HEK293 (cell line): ENCODE measurements around the gene PXYLP1.
A peak's percentile ranks its signal among the peaks of the same experiment; 100 is the strongest.

ENCODE experiments used
- GLIS1 ChIP-seq: fragments of 450-650 bp; formaldehyde crosslinking; IDR thresholded peaks from 2 replicates; pipeline ENCODE4 v1.5.1; 2016; ENCODE audit warnings: missing biosample characterization, missing genetic modification characterization
- KLF16 ChIP-seq: fragments of 450-650 bp; formaldehyde crosslinking; IDR thresholded peaks from 2 replicates; pipeline ENCODE4 v1.5.1; 2017; ENCODE audit warnings: missing biosample characterization, missing genetic modification characterization
- OVOL3 ChIP-seq: fragments of 450-650 bp; formaldehyde crosslinking; IDR thresholded peaks from 2 replicates; pipeline ENCODE4 v1.5.1; 2016; ENCODE audit warnings: missing biosample characterization, missing genetic modification characterization
- REPIN1 ChIP-seq: fragments of 450-650 bp; formaldehyde crosslinking; IDR thresholded peaks from 2 replicates; pipeline ENCODE4 v1.5.1; 2017; ENCODE audit warnings: missing biosample characterization, missing genetic modification characterization, low read depth
- SCRT2 ChIP-seq: fragments of 450-650 bp; formaldehyde crosslinking; IDR thresholded peaks from 2 replicates; pipeline ENCODE4 v1.5.1; 2016; ENCODE audit warnings: missing biosample characterization, missing genetic modification characterization
- SP7 ChIP-seq: fragments of 450-650 bp; formaldehyde crosslinking; IDR thresholded peaks from 2 replicates; pipeline ENCODE4 v1.5.1; 2016; ENCODE audit warnings: missing biosample characterization, missing genetic modification characterization
- ZBTB8A ChIP-seq: fragments of 450-650 bp; formaldehyde crosslinking; IDR thresholded peaks from 2 replicates; pipeline ENCODE4 v1.5.1; 2016; ENCODE audit warnings: missing biosample characterization, missing genetic modification characterization
- ZNF223 ChIP-seq: fragments of 450-650 bp; formaldehyde crosslinking; IDR thresholded peaks from 2 replicates; pipeline ENCODE4 v1.5.1; 2016; ENCODE audit warnings: missing biosample characterization, missing genetic modification characterization
- ZNF311 ChIP-seq: fragments of 450-650 bp; formaldehyde crosslinking; IDR thresholded peaks from 2 replicates; pipeline ENCODE4 v1.5.1; 2017; ENCODE audit warnings: missing biosample characterization, missing genetic modification characterization, borderline replicate concordance
- ZNF335 ChIP-seq: fragments of 450-650 bp; formaldehyde crosslinking; conservative IDR thresholded peaks from 2 replicates; pipeline ENCODE4 v1.5.1; 2016; ENCODE audit warnings: missing biosample characterization, missing genetic modification characterization
- ZNF341 ChIP-seq: fragments of 450-650 bp; formaldehyde crosslinking; IDR thresholded peaks from 2 replicates; pipeline ENCODE4; 2016; ENCODE audit warnings: low read depth, missing biosample characterization, missing genetic modification characterization
- ZNF350 ChIP-seq: fragments of 450-650 bp; formaldehyde crosslinking; IDR thresholded peaks from 2 replicates; pipeline ENCODE4 v1.5.0; 2017; ENCODE audit warnings: missing biosample characterization, mild to moderate bottlenecking, missing genetic modification characterization
- ZNF366 ChIP-seq: fragments of 450-650 bp; formaldehyde crosslinking; conservative IDR thresholded peaks from 2 replicates; pipeline ENCODE4 v1.5.1; 2016; ENCODE audit warnings: missing biosample characterization, missing genetic modification characterization
- ZNF510 ChIP-seq: fragments of 450-650 bp; formaldehyde crosslinking; IDR thresholded peaks from 2 replicates; pipeline ENCODE4 v1.5.1; 2018; ENCODE audit warnings: mild to moderate bottlenecking, missing genetic modification characterization, missing biosample characterization; ENCODE audit not compliant: insufficient replicate concordance
- ZNF549 ChIP-seq: fragments of 450-650 bp; IDR thresholded peaks from 2 replicates; pipeline ENCODE4 v1.5.1; 2018; ENCODE audit warnings: missing biosample characterization, missing genetic modification characterization, mild to moderate bottlenecking, inconsistent platforms, moderate library complexity
- ZNF555 ChIP-seq: fragments of 450-650 bp; formaldehyde crosslinking; conservative IDR thresholded peaks from 2 replicates; pipeline ENCODE4 v1.5.1; 2017; ENCODE audit warnings: missing biosample characterization, mild to moderate bottlenecking, missing genetic modification characterization, inconsistent platforms
- ZNF561 ChIP-seq: fragments of 450-650 bp; IDR thresholded peaks from 2 replicates; pipeline ENCODE4 v1.5.1; 2018; ENCODE audit warnings: missing biosample characterization, missing genetic modification characterization, borderline replicate concordance
- ZNF610 ChIP-seq: fragments of 450-650 bp; formaldehyde crosslinking; IDR thresholded peaks from 2 replicates; pipeline ENCODE4 v1.5.1; 2016; ENCODE audit warnings: missing biosample characterization, missing genetic modification characterization, borderline replicate concordance
- ZNF629 ChIP-seq: fragments of 450-650 bp; formaldehyde crosslinking; IDR thresholded peaks from 2 replicates; pipeline ENCODE4 v1.5.1; 2017; ENCODE audit warnings: missing biosample characterization, missing genetic modification characterization
- ZNF701 ChIP-seq: fragments of 450-650 bp; formaldehyde crosslinking; IDR thresholded peaks from 2 replicates; pipeline ENCODE4 v1.5.1; 2016; ENCODE audit warnings: missing biosample characterization, missing genetic modification characterization
- ZNF785 ChIP-seq: fragments of 450-650 bp; formaldehyde crosslinking; IDR thresholded peaks from 2 replicates; pipeline ENCODE4 v1.5.1; 2016; ENCODE audit warnings: missing biosample characterization, missing genetic modification characterization
- TF ChIP-seq, protein P1 (sequence below): fragments of 450-650 bp; formaldehyde crosslinking; IDR thresholded peaks from 2 replicates; pipeline ENCODE4 v1.5.1; 2016; ENCODE audit warnings: missing biosample characterization, missing genetic modification characterization
- TF ChIP-seq, protein P2 (sequence below): fragments of 450-650 bp; formaldehyde crosslinking; optimal IDR thresholded peaks from 2 replicates; pipeline ENCODE3; 2016; ENCODE audit warnings: missing biosample characterization, mild to moderate bottlenecking, missing genetic modification characterization
- TF ChIP-seq, protein P3 (sequence below): sonication (generic); formaldehyde crosslinking; IDR thresholded peaks from 2 replicates; pipeline ENCODE4 v1.8.1; 2022; ENCODE audit warnings: mild to moderate bottlenecking, moderate library complexity, missing genetic modification reagents
- TF ChIP-seq, protein P4 (sequence below): fragments of 450-650 bp; formaldehyde crosslinking; conservative IDR thresholded peaks from 2 replicates; pipeline ENCODE4 v1.5.1; 2016; ENCODE audit warnings: low read depth, missing biosample characterization, missing genetic modification characterization
- TF ChIP-seq, protein P5 (sequence below): fragments of 450-650 bp; formaldehyde crosslinking; IDR thresholded peaks from 2 replicates; pipeline ENCODE4 v1.5.1; 2016; ENCODE audit warnings: missing biosample characterization, missing genetic modification characterization, low read depth

The PXYLP1 gene

DNA sequence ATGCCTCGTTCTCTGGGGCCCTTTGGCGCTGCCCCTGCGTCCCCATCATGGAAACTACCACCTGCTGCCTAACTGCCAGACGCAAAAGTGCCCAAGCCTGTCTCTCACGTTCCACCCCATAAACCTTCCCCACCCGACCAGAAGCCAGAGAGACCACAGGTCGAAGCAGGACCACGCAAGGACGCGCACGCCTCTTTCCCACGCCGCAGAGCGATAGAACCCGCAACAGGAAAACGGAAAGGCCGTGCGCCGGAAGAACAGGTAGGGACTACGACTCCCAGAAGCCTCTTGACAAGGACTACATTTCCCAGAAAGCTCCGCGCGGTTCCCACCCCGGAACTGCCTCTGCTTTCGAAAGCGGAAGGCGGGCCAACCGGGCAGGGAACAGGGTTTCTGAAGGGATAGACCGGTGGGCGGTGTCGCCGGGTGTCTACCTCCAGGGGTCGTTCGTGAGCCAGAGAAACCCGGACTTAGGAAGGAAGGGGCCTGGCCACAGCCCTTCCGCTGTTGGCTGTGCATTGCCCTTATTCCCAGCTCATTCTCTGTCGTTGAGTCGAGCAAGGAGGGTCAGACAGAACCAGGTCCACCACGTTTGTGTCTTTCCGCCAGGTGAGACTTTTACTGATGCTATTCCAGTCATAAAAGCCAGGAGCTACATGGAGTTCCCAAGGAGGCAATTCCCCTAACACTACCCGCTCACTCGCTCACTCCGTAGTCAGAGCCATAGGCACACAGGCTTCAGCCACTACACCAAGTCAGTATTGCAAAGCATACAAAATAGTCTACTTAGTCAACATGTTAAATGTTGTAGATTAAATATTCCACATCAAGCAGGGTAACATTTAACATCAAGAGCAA is 80.1 kb downstream of the PXYLP1 start (continued):
- TF ChIP-seq, protein P1, sequence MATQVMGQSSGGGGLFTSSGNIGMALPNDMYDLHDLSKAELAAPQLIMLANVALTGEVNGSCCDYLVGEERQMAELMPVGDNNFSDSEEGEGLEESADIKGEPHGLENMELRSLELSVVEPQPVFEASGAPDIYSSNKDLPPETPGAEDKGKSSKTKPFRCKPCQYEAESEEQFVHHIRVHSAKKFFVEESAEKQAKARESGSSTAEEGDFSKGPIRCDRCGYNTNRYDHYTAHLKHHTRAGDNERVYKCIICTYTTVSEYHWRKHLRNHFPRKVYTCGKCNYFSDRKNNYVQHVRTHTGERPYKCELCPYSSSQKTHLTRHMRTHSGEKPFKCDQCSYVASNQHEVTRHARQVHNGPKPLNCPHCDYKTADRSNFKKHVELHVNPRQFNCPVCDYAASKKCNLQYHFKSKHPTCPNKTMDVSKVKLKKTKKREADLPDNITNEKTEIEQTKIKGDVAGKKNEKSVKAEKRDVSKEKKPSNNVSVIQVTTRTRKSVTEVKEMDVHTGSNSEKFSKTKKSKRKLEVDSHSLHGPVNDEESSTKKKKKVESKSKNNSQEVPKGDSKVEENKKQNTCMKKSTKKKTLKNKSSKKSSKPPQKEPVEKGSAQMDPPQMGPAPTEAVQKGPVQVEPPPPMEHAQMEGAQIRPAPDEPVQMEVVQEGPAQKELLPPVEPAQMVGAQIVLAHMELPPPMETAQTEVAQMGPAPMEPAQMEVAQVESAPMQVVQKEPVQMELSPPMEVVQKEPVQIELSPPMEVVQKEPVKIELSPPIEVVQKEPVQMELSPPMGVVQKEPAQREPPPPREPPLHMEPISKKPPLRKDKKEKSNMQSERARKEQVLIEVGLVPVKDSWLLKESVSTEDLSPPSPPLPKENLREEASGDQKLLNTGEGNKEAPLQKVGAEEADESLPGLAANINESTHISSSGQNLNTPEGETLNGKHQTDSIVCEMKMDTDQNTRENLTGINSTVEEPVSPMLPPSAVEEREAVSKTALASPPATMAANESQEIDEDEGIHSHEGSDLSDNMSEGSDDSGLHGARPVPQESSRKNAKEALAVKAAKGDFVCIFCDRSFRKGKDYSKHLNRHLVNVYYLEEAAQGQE (tag by site-specific recombination), result 0 out of 2 replicates have a peak, but pooled peaks have one; percentile 10
- TF ChIP-seq, protein P2, sequence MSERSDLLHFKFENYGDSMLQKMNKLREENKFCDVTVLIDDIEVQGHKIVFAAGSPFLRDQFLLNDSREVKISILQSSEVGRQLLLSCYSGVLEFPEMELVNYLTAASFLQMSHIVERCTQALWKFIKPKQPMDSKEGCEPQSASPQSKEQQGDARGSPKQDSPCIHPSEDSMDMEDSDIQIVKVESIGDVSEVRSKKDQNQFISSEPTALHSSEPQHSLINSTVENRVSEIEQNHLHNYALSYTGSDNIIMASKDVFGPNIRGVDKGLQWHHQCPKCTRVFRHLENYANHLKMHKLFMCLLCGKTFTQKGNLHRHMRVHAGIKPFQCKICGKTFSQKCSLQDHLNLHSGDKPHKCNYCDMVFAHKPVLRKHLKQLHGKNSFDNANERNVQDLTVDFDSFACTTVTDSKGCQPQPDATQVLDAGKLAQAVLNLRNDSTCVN (tag by site-specific recombination), result peak; percentile 46
- TF ChIP-seq SP7 (tag by site-specific recombination) (peak; percentile 34; the same call in 1 of the 2 replicates), ZNF510 (tag by site-specific recombination) (no peak), ZNF549 (tag by site-specific recombination) (no peak), ZNF366 (tag by site-specific recombination) (peak; percentile 42), ZNF555 (tag by site-specific recombination) (no peak), ZNF701 (tag by site-specific recombination) (no peak), ZBTB8A (tag by site-specific recombination) (peak; percentile 58), ZNF311 (tag by site-specific recombination) (no peak), KLF16 (tag by site-specific recombination) (no peak), ZNF350 (tag by site-specific recombination) (no peak), SCRT2 (tag by site-specific recombination) (peak; percentile 96), ZNF335 (tag by site-specific recombination) (peak; percentile 99), GLIS1 (tag by site-specific recombination) (no peak), ZNF223 (tag by site-specific recombination) (no peak), ZNF341 (peak; percentile 71), ZNF629 (tag by site-specific recombination) (peak; percentile 64), ZNF610 (tag by site-specific recombination) (no peak), ZNF785 (no peak), ZNF561 (no peak), OVOL3 (tag by site-specific recombination) (no peak), REPIN1 (tag by site-specific recombination) (no peak)
- TF ChIP-seq, protein P3, sequence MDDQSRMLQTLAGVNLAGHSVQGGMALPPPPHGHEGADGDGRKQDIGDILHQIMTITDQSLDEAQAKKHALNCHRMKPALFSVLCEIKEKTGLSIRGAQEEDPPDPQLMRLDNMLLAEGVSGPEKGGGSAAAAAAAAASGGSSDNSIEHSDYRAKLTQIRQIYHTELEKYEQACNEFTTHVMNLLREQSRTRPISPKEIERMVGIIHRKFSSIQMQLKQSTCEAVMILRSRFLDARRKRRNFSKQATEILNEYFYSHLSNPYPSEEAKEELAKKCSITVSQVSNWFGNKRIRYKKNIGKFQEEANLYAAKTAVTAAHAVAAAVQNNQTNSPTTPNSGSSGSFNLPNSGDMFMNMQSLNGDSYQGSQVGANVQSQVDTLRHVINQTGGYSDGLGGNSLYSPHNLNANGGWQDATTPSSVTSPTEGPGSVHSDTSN (CRISPR knock-in tag), result no peak
- TF ChIP-seq, protein P4, sequence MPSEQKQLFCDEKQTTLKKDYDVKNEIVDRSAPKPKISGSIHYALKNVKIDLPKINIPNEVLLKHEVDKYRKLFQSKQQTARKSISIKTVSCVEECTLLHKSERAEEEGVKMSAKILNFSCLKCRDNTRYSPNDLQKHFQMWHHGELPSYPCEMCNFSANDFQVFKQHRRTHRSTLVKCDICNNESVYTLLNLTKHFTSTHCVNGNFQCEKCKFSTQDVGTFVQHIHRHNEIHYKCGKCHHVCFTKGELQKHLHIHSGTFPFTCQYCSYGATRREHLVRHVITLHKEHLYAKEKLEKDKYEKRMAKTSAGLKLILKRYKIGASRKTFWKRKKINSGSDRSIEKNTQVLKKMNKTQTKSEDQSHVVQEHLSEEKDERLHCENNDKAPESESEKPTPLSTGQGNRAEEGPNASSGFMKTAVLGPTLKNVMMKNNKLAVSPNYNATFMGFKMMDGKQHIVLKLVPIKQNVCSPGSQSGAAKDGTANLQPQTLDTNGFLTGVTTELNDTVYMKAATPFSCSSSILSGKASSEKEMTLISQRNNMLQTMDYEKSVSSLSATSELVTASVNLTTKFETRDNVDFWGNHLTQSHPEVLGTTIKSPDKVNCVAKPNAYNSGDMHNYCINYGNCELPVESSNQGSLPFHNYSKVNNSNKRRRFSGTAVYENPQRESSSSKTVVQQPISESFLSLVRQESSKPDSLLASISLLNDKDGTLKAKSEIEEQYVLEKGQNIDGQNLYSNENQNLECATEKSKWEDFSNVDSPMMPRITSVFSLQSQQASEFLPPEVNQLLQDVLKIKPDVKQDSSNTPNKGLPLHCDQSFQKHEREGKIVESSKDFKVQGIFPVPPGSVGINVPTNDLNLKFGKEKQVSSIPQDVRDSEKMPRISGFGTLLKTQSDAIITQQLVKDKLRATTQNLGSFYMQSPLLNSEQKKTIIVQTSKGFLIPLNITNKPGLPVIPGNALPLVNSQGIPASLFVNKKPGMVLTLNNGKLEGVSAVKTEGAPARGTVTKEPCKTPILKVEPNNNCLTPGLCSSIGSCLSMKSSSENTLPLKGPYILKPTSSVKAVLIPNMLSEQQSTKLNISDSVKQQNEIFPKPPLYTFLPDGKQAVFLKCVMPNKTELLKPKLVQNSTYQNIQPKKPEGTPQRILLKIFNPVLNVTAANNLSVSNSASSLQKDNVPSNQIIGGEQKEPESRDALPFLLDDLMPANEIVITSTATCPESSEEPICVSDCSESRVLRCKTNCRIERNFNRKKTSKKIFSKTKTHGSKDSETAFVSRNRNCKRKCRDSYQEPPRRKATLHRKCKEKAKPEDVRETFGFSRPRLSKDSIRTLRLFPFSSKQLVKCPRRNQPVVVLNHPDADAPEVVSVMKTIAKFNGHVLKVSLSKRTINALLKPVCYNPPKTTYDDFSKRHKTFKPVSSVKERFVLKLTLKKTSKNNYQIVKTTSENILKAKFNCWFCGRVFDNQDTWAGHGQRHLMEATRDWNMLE (tag by site-specific recombination), result peak; percentile 98
- TF ChIP-seq, protein P5, sequence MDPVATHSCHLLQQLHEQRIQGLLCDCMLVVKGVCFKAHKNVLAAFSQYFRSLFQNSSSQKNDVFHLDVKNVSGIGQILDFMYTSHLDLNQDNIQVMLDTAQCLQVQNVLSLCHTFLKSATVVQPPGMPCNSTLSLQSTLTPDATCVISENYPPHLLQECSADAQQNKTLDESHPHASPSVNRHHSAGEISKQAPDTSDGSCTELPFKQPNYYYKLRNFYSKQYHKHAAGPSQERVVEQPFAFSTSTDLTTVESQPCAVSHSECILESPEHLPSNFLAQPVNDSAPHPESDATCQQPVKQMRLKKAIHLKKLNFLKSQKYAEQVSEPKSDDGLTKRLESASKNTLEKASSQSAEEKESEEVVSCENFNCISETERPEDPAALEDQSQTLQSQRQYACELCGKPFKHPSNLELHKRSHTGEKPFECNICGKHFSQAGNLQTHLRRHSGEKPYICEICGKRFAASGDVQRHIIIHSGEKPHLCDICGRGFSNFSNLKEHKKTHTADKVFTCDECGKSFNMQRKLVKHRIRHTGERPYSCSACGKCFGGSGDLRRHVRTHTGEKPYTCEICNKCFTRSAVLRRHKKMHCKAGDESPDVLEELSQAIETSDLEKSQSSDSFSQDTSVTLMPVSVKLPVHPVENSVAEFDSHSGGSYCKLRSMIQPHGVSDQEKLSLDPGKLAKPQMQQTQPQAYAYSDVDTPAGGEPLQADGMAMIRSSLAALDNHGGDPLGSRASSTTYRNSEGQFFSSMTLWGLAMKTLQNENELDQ, result no peak
